RWPE2 (cell line): ENCODE data around the gene SP1.
"Not testable (repeated sequence)": the region's sequence is repeated elsewhere in the genome, so short reads cannot be mapped to it uniquely, and the experiment has no call there.

ENCODE experiments used
- ATAC-seq: fragments of 200-7000 bp; cut with Tn5 transposase; 3 replicates; pipeline ENCODE4 v1.9.1; 2021; ENCODE audit warnings: low read depth
- DNase-seq: peaks from one replicate; pipeline ENCODE4 v3.0.0-alpha.2; 2020; ENCODE audit warnings: low spot score
- H3K27ac ChIP-seq: fragments of 450-650 bp; 2 replicates; pipeline ENCODE4 v1.5.1; 2017; ENCODE audit warnings: mild to moderate bottlenecking; ENCODE audit not compliant: poor library complexity, severe bottlenecking
- H3K27me3 ChIP-seq: fragments of 250-450 bp; sonication (Bioruptor Pico); 2 replicates; pipeline ENCODE4 v1.5.1; 2021; ENCODE audit warnings: mild to moderate bottlenecking, moderate library complexity; ENCODE audit not compliant: insufficient read depth, poor library complexity, severe bottlenecking
- H3K36me3 ChIP-seq: fragments of 250-450 bp; sonication (Bioruptor Pico); 2 replicates; pipeline ENCODE4 v1.5.1; 2020; ENCODE audit warnings: low read depth, mild to moderate bottlenecking, moderate library complexity
- H3K4me1 ChIP-seq: fragments of 250-450 bp; sonication (Bioruptor Pico); 2 replicates; pipeline ENCODE4 v1.5.1; 2021; ENCODE audit warnings: mild to moderate bottlenecking, moderate library complexity; ENCODE audit not compliant: insufficient read depth, poor library complexity, severe bottlenecking
- H3K4me3 ChIP-seq: fragments of 250-450 bp; sonication (Bioruptor Pico); 2 replicates; pipeline ENCODE4 v1.5.1; 2021; ENCODE audit warnings: mild to moderate bottlenecking, moderate library complexity; ENCODE audit not compliant: severe bottlenecking
- H3K9me3 ChIP-seq: fragments of 250-450 bp; sonication (Bioruptor Pico); 2 replicates; pipeline ENCODE4 v1.5.1; 2021; ENCODE audit warnings: mild to moderate bottlenecking, moderate library complexity; ENCODE audit not compliant: severe bottlenecking
- CTCF ChIP-seq: fragments of 450-650 bp; IDR thresholded peaks from one replicate; pipeline ENCODE4 v1.5.1; 2017; ENCODE audit warnings: mild to moderate bottlenecking, moderate library complexity; ENCODE audit not compliant: poor library complexity, severe bottlenecking

Gene SP1

GRCh38 chr12:53353257-53353655 is 26.7 kb upstream of the SP1 start:
- Histone ChIP-seq H3K27ac (no peak overlapping the region), H3K9me3 (no peaks in the 10 kb centered on the region), H3K36me3 (no peaks in the 10 kb centered on the region), H3K4me1 (no peaks in the 10 kb centered on the region), H3K4me3 (no peak overlapping the region), H3K27me3 (no peaks in the 10 kb centered on the region)
- no peak for DNase-seq
- no peak for ATAC-seq
- no peak for TF ChIP-seq CTCF

- H3K27ac ChIP-seq: no peak overlapping the region
- no peak for ATAC-seq
- no peak for DNase-seq
- TF ChIP-seq CTCF: no peak
- H3K36me3 ChIP-seq: no peaks in the 10 kb centered on the region
- no peaks in the 10 kb centered on the region for H3K4me1 ChIP-seq
- no peak overlapping the region for H3K4me3 ChIP-seq
- H3K27me3 ChIP-seq: no peaks in the 10 kb centered on the region
- no peaks in the 10 kb centered on the region for H3K9me3 ChIP-seq
Measured at GRCh38 chr12:53355121-53355520, 24.9 kb upstream of the SP1 start.

GRCh38 chr12:53358836-53359419 is 21.0 kb upstream of the SP1 start:
- no peaks in the 10 kb centered on the region for H3K9me3 ChIP-seq
- H3K4me1 ChIP-seq: no peaks in the 10 kb centered on the region
- H3K36me3 ChIP-seq: no peaks in the 10 kb centered on the region
- ATAC-seq (no peak), DNase-seq (no peak)
- no peak for TF ChIP-seq CTCF
- H3K4me3 ChIP-seq: no peak overlapping the region
- no peak overlapping the region for H3K27ac ChIP-seq
- no peaks in the 10 kb centered on the region for H3K27me3 ChIP-seq

GRCh38 chr12:53361638-53362037 is 18.3 kb upstream of the SP1 start:
- ATAC-seq, H3K4me3 ChIP-seq, H3K9me3 ChIP-seq, H3K36me3 ChIP-seq, H3K27ac ChIP-seq, DNase-seq, H3K4me1 ChIP-seq, H3K27me3 ChIP-seq: not testable (repeated sequence)

GRCh38 chr12:53365245-53365904 is 14.6 kb upstream of the SP1 start:
- H3K4me1 ChIP-seq: peaks cover 10% of the 10 kb centered on the region
- H3K9me3 ChIP-seq: no peaks in the 10 kb centered on the region

GRCh38 chr12:53373554-53374133 is 6.3 kb upstream of the SP1 start:
- Histone ChIP-seq H3K4me1 (peaks cover 24% of the 10 kb centered on the region), H3K27ac (peak overlapping the region; percentile 92)
- H3K36me3 ChIP-seq, H3K4me3 ChIP-seq, H3K27me3 ChIP-seq, H3K9me3 ChIP-seq, ATAC-seq, DNase-seq: not testable (repeated sequence)

More at GRCh38 chr12:53365245-53365904, 14.6 kb upstream of the SP1 start:
- ATAC-seq (peak; percentile 49; the same call in 1 of the 3 replicates), DNase-seq (no peak)
- Histone ChIP-seq H3K4me3 (no peak overlapping the region), H3K36me3 (no peaks in the 10 kb centered on the region), H3K27ac (peak overlapping the region; percentile 21), H3K27me3 (no peaks in the 10 kb centered on the region)
- TF ChIP-seq CTCF: no peak

GRCh38 chr12:53374277-53374676 is 5.7 kb upstream of the SP1 start:
- DNase-seq, H3K36me3 ChIP-seq, H3K9me3 ChIP-seq, H3K27me3 ChIP-seq, ATAC-seq, H3K4me3 ChIP-seq: not testable (repeated sequence)
- Histone ChIP-seq H3K4me1 (peaks cover 27% of the 10 kb centered on the region), H3K27ac (peak overlapping the region; percentile 92)
